ENCODE data around the gene CPNE2. TPM values are rescaled to one million over a fixed set of nuclear protein-coding genes. Genes with fewer than 3 reads are reported as not detected.

CPNE2 gene
- total and polyA plus RNA-seq, 2 of the 8 experiments (the other 6 are each of a cell fraction or from before 2014, with no cell fraction given): 10.6 to 39.5 TPM

DNA sequence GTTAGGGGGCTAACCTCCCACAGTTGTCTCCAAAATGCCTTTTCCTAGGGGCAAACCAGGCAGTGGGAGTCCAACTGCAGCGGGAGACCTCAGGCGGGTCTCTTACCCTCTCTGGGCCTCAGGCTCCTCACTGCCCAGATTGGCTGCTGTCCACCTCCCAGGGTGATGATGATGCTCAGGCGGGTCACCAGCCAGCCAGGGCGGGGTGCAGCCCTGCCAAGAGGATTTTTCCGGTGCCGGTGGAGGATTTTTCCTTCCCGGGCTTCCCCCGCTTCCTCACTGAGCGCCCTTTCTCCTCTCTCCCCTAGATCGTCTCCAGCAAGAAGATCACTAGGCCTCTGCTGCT, 22.8 kb downstream of the CPNE2 start:
- Histone ChIP-seq H2AFZ (ENCODE audit: low read length) (no peak overlapping the region), H3K9me3 (ENCODE audit: insufficient read depth in 2 of 2, low read depth in 1 of 2, low read length in 1 of 2) (no peaks in the 10 kb centered on the region), H4K20me1 (replicated peaks in 1 of 2; ENCODE audit: control insufficient read depth in 1 of 2, insufficient read depth in 2 of 2, low read length in 2 of 2) (peaks cover 0 to 1% of the 10 kb centered on the region in 2 experiments), H3K79me2 (ENCODE audit: control insufficient read depth in 1 of 2, insufficient read depth in 2 of 2, low read length in 2 of 2) (no peaks in the 10 kb centered on the region), H3K4me1 (replicated peaks in 1 of 4; ENCODE audit: control insufficient read depth in 3 of 4, insufficient read depth in 4 of 4, low read length in 3 of 4) (peaks cover 0 to 13% (median 4%) of the 10 kb centered on the region in 4 experiments; a peak in 4 of 7 replicates), H4K5ac (ENCODE audit: insufficient read length, low read depth, low read length) (no peak overlapping the region), H2AK5ac (ENCODE audit: low read depth, low read length) (peak overlapping the region; percentile 24; the same call in 1 of the 2 replicates), H2BK5ac (ENCODE audit: low read depth, low read length) (no peak overlapping the region; the same call in 1 of the 2 replicates), H3K56ac (replicated peaks; ENCODE audit: insufficient read length, low read depth, low read length) (no peak overlapping the region), H3K4me2 (ENCODE audit: insufficient read depth in 1 of 2, low read depth in 2 of 2, low read length in 2 of 2) (peak overlapping the region in 1 of 2 experiments; percentile 2; a peak in 1 of 4 replicates), H3K23me2 (ENCODE audit: low read depth, low read length) (peaks cover 2% of the 10 kb centered on the region; the same call in 1 of the 2 replicates), H3K4me3 (ENCODE audit: extremely low read depth in 1 of 4, insufficient read depth in 2 of 4, low read depth in 3 of 4, low read length in 4 of 4) (no peak overlapping the region), H3K9ac (replicated peaks in 1 of 4; ENCODE audit: extremely low read depth in 1 of 4, low read depth in 3 of 4, low read length in 3 of 4) (no peak overlapping the region), H3K23ac (ENCODE audit: insufficient read length) (no peak overlapping the region), H3K18ac (ENCODE audit: extremely low read depth, low read length) (no peak overlapping the region), H2BK12ac (ENCODE audit: low read depth, low read length) (no peak overlapping the region), H3K36me3 (ENCODE audit: control insufficient read depth in 2 of 4, insufficient read depth in 4 of 4, low read length in 3 of 4) (no peaks in the 10 kb centered on the region), H3K4ac (replicated peaks; ENCODE audit: insufficient read length, low read depth, low read length) (no peak overlapping the region), H2BK20ac (ENCODE audit: low read length) (no peak overlapping the region), H3K79me1 (ENCODE audit: low read depth, low read length) (no peaks in the 10 kb centered on the region), H3K27ac (ENCODE audit: low read depth, low read length) (no peak overlapping the region), H4K91ac (replicated peaks; ENCODE audit: insufficient read length, low read length) (no peak overlapping the region), H2BK15ac (ENCODE audit: low read length) (no peak overlapping the region), H4K8ac (ENCODE audit: extremely low read depth, insufficient read depth, low read length) (no peak overlapping the region), H2BK120ac (replicated peaks; ENCODE audit: low read depth, low read length) (no peak overlapping the region), H3K14ac (ENCODE audit: insufficient read length) (peak overlapping the region; percentile 95), H3K27me3 (replicated peaks in 1 of 4; ENCODE audit: control insufficient read depth in 3 of 4, extremely low read depth in 1 of 4, insufficient read depth in 3 of 4, low read length in 3 of 4) (no peaks in the 10 kb centered on the region)
- POLR2A ChIA-PET (ENCODE audit: partially characterized antibody): no interaction called here
- FAIRE-seq: no peak
- WGBS, 2 experiments (ENCODE audit: extremely low coverage in 1 of 2, insufficient coverage in 1 of 2, insufficient read length in 1 of 2, insufficient replicate concordance in 2 of 2, low coverage in 1 of 2, low lambda C conversion rate in 2 of 2, missing lambda C conversion rate in 1 of 2): 93% methylated on average over 2 of the region's 10 CpGs; no CpG with 5 or more reads in 1 of the 2 experiments
- DNase-seq (ENCODE audit: low read depth in 1 of 2, low spot score in 2 of 2): no peak
- CTCF ChIA-PET (ENCODE audit: partially characterized antibody): interaction anchor here (0.7 to 2.5 kb wide), 4 partner anchors 15 to 1214 kb away, joined by 3 to 11 read pairs (median 6); partner anchors contain the start of gene CPNE2
